NCI-H2081 treated with DMSO at 0.1 percent for 48 hours (cell line): ENCODE data around the gene KCNMB4.

ENCODE experiments used
- DNase-seq: peaks from one replicate; lab custom pipeline; 2025; lab: John Stamatoyannopoulos, UW

Gene KCNMB4

DNA sequence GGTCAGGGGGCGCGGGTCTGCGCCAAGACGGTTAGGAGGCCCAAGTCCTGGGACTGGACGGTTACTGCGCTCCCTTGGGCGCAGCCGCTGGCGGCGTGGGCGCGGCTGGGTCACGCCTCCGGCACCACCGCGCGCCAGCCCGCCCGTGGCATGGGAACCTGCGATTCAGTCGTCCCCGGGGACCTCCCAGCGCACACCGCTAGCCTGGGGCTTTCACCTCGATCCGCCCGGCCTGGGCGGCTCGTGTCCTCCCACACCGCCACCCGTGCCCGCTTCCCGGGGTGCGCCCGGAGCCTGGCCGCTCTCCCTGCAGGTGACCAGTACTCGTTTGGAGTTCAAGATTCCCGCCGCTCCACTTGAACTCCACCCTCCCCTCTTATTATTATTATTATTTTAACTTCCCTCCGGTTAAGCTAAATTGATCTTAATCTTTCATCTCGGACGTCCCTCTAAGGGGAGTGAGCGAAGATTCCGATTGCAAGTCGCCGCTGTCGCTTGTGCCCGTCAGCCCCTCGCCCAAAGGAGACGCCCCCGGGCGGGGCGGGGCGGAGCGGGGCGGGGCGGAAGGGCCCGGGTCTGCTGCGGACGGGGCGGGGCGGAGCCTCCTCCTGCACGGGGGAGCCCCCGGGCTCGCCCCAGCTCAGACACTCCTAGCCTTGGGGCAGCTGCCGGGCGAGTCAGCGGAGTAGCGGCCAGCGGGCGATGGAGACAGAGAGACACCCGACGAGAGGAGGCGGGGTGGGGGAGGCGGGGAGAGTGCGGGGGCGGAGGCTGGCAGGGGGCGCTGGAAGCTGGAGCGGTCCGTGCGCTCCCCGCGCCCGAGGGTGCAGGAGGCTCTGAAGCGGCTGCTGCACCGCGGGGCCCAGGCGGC, at the start of gene KCNMB4:
Gene KCNMB4 (plus strand): TSS at position 643 of the 871 bp plus-strand sequence. CDS start 445 bp downstream, outside the sequence.
- DNase-seq, result no peak

DNA sequence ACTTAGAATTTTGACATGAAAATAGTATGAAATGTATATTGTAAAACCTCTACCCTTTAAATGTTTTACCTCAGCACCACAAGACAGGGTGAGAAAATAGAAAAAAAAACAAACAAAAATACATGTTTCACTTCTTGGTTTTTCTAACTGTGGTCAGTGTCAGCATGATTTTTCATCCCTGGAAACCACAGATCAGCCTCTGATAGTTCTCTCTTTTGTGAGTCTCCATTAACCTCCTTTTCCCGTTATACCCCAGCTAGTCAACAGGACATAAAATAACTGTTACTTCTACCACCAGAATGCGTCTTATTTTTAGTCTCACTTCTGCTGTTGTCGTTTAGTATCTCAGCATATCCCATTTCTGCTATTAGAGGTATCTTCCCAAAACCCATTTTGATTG, 48.3 kb upstream of the KCNMB4 start:
- DNase-seq, result no peak

DNA sequence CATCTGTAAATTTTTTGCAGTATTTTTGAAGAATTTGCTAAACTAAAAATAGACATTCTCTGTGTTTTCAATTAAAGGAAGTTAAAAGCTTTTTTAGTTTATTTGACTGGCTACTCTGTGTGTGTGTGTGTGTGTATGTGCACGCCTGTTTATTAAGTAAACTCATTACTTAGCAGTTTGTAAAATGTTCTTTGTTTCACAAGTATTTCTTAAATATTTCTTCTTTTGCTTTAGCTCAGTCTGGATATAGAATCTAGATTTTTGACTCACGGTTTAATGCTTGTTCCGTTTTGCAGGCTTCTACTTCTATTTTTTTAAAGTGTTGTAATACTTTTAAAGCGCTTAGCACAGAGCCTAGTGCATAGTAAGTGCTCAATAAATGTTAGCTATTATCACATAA, 46.5 kb upstream of the KCNMB4 start:
- DNase-seq, result no peak

DNA sequence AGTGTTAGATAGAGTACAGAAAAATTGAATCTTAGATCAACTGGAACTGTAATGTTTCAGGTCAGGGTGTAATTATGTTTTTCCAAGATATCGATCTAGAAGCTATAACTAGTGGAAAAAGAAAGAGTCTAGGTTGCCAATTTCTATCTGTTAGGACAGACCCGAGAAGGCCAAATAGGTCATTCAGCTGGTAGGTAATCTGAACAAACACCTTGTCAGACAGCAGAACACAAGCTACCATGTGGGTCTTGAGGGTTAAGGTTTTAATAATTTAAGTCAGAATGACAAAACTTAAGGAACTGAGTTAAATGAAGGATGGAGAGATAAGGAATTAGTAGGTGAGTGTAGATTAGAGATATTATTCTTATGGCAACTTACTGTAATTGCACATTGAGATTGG, 44.9 kb upstream of the KCNMB4 start:
- no peak for DNase-seq

- no peak for DNase-seq
These were observed 38.5 kb upstream of the KCNMB4 start for GRCh38 chr12:70327541-70327940.

DNA sequence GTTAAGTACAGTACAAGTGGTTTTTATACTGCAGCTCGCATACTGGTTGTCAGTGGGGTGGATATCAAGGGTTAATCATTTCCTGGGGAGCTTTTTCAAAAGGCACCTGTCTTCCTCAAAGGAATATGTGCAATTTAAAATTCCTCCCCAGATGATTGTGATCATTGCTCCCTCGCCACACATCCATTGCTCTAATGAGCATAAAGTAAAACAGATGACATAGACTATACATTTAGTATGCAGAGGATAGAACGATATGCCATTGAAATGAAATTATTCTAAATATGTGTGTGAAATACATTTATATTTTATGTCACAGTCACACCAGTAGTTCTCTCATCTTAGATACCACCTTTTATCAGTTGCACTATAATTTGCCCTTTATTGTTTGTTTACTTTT, 36.4 kb upstream of the KCNMB4 start:
- no peak for DNase-seq

DNA sequence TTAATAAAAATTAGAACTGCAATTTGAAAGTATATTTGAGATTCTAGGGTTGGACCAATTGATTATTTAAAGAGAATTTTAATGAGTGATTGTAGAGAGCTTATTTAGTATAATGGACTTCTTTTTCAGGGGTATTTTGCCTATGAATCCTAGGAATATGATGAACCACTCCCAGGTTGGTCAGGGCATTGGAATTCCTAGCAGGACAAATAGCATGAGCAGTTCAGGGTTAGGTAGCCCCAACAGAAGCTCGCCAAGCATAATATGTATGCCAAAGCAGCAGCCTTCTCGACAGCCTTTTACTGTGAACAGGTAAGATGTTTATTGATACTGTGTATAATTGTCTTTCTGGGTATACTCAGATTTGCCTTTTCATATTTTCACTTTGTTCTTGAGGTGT, 35.9 kb upstream of the KCNMB4 start:
- DNase-seq, result no peak

DNA sequence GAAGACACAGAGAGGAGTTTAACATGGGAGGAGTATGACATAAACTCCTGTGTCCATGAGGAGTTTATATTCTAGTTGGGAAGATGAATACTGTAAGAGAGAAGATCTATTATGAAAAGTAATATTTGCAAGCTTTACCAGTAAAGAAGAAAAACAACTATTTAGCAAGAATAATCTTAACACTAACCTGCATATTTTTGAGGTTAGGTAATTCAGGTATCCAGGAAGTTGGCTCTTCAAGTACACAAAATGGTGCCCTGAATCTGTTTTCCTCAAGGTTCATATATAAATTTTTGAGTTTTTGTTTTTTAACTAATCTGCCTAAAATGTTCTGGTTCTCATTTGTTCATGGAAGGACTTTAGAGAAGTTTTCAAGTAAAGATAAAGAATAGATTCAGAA, 33.9 kb upstream of the KCNMB4 start:
- no peak for DNase-seq

- DNase-seq, result no peak
These were observed 31.3 kb upstream of the KCNMB4 start for GRCh38 chr12:70334742-70335141.

DNA sequence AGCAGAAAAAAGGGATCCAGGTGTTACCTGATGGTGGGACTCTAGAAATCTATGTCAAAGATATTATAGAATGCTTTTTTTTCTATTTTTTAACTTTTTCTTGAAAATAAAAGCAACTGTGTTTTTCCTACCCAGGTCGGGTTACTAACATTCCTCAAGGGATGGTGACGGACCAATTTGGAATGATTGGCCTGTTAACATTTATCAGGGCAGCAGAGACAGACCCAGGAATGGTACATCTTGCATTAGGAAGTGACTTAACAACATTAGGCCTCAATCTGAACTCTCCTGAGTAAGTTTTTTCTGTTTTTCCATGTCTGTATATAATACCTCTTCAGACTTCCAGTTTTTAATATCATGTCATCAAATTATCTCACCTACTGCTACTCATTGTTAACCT, 27.6 kb upstream of the KCNMB4 start:
- no peak for DNase-seq

DNA sequence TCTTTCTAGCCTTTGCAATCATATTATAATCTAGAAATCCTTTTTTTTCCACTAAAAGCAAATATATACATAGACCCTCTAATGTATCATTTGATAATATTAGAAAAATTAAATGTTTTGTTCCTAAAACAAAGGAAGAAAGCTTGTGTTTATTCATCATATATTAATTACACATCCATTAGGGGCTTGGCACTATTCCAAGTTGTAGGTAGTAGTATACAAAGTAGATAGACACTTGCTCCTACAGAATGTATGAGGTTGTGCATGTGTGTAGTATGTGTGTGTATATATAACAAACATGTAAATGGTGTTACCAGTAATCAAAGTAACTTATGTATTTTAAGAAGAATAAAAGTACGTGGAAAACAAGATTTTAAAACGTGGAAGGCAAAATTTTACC, 15.0 kb upstream of the KCNMB4 start:
- DNase-seq, result no peak

DNA sequence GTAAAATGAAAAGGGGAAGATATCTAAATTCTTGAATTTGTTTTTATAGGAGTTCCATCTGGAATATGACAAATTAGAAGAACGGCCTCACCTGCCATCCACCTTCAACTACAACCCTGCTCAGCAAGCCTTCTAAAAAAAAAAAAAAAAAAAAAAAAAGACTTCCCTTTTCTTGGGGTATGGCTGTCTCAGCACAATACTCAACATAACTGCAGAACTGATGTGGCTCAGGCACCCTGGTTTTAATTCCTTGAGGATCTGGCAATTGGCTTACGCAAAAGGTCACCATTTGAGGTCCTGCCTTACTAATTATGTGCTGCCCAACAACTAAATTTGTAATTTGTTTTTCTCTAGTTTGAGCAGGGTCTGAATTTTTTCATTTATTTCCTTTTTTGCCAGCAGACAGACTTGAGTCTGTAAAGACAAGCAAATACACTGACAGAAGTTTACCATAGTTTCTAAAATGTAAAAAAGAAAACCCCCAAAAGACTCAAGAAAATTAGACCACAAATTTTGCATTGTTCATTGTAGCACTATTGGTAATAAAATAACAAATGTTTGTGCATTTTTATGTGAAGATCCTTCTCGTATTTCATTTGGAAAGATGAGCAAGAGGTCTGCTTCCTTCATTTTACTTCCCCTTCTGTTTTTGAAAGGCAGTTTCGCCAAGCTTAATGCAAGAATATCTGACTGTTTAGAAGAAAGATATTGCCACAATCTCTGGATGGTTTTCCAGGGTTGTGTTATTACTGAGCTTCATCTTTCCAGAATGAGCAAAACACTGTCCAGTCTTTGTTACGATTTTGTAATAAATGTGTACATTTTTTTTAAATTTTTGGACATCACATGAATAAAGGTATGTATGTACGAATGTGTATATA, 12.1 kb upstream of the KCNMB4 start:
- DNase-seq, result no peak

DNA sequence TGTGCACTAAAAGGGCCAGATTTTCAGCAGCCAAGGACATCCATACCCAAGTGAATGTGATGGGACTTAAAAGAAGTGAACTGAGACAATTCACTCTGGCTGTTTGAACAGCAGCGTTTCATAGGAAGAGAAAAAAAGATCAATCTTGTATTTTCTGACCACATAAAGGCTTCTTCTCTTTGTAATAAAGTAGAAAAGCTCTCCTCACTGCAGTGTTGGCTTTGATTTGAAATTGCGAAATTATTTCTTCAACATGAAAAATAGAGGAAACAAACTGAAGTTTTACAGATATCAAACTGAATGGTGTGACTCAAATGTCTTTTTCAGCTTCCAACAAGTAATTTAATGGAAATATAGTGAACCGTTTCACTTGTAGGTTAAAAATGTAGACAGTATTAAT, 11.3 kb upstream of the KCNMB4 start:
- no peak for DNase-seq

DNA sequence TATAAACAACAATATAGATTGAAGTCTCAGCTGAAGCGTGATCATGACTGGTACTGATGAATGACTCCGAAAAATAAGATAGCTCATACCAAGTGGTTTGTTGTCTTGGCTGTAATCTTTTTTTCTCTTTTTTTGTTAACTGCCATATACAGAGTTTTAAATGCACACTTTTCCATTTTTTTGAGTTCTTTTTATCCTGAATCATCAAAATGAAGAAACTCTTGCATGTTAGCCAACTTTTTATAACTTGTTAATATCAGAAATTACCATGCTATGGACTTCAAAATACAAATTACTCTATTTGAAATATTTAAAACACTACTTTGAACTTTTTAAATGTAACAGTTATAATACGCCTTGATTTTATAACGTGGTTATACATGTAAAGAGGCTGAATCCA, 10.1 kb upstream of the KCNMB4 start:
- no peak for DNase-seq

- no peak for DNase-seq
These were observed 6.5 kb upstream of the KCNMB4 start for GRCh38 chr12:70359458-70360197.

- no peak for DNase-seq
These were observed 5.9 kb upstream of the KCNMB4 start for GRCh38 chr12:70360218-70360617.

DNA sequence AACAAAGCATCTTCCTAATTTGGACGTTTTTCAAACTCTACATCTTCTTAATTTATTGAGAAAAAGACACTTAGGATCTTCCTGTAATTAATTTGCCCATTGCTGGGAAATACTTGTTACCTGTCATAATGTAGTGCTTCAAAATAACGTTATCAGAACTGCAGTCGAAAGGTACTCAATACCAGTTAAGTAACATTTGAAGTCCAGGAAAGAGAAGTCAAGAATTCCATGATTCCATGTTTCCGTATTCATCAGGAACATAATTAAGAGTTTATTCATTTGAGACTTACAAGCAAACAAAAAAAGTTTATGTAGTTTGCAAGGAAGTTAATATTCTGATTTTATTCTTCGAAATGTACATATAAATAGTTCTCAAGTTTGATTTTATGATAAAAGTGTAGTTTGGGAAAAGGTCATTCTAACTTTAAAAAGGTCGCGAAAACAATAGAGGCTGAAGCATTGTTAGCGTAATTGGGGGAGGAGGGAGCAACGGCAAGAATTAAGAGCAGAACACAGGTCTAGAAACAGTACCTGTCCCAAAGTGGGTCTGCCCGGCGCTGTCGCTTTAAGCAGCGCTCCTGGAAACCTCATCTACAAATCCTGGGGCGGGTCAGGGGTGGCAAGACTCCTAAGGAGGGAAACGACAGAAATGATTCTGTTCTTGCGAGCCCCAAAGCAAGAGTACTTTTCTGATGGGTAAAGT, 1.2 kb upstream of the KCNMB4 start:
- DNase-seq, result no peak

DNA sequence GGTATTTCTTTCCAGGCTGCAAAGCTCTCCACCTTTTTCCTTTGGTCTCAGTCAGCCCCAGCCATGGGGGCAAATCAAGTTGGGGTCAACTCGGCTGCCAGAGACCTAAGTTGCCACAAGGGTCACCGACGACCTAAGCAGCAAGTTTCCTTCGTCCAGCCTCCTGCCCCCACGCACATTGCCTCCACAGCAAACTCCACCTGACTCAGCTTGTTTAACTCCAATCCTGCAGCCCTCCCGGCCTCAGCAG, 767 bp upstream of the KCNMB4 start:
- no peak for DNase-seq

- peak; percentile 12 for DNase-seq
These were observed 629 bp downstream of the KCNMB4 start for GRCh38 chr12:70366581-70367257.

DNA sequence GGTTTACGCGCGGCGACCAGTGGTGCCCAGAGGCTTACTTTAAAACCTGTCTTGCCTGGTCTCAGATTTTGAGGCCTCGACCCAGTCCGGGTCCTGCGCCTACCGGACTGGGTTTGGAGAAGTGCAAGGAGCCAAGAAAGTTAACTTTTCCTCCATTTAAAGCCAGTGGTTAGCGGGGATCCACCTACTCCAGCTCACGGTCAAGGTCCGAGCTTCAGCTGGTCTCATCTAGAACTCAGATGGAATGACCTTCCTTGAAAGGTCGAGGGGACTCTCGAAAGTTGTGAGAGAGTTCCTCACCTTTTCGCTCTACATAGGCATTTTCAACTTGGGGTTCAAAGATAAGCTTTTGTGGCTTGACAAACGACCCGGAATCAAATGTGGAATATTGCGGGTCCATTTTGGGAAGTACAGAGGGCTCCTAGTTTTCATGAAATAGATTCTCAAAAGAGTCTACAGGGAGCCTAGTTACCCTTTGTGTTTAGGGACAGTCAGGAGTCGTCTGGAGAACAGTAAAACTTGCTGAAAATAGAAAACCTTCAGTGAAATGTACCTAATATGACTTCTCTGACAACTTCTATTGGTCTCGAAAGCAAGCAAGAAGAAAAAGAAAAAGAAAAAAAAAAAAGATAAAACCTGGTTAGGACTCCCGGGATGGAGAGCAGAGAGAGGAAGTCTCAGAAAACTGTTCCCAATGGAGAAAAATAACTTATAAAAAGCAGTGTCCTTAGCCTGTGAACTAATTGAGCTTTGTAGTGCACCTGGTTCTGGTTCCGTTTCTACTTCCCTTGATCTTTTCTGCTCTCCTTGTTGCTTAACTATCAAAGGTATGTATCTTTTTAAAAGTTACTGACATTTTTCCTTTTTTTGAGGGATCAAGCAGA, 1.4 kb downstream of the KCNMB4 start:
- no peak for DNase-seq

DNA sequence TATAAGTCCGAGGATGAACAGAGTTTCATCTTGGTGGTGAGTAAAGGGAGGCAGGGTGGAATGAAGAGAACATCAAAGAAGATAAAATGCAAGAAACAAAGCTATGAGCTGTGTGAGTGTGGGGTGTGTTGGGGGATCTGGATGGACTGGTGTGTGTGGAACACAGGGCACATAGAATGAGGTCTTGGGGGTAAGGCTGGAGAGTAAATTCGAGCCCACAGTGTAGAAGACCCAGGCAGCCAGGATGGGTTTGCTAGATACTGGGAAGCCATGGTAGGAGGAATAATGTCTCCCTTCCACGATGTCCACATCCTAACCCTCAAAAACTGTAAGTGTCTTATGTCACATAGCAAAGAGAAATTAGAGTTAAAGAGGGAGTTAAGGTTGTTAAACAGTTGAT, 6.8 kb downstream of the KCNMB4 start:
- no peak for DNase-seq
